Measurements from ENCODE around the gene CELSR2.
A peak's percentile ranks its signal among the peaks of the same experiment; 100 is the strongest.

The CELSR2 gene

DNA sequence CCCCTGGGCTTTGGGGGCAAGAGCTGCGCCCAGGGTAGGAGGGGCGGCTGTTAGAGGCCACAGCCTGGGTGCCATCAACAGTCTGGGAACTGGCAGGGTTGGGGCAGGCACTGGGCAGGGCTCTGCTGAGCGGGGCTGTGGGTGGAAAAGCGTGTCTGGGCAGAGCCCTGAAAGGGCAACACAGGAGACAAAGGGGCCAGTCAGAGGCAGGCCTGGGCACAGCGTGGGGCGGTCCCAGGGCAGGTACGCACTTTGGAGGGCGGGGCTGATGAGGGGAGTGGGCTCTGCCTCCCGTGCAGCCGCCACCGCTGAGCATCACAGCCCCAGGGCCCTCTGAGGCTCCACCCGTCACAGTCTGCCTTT, 13.9 kb downstream of the CELSR2 start:
- H3K27ac ChIP-seq = peak overlapping the region; percentile 34; the same call in 1 of the 2 replicates

DNA sequence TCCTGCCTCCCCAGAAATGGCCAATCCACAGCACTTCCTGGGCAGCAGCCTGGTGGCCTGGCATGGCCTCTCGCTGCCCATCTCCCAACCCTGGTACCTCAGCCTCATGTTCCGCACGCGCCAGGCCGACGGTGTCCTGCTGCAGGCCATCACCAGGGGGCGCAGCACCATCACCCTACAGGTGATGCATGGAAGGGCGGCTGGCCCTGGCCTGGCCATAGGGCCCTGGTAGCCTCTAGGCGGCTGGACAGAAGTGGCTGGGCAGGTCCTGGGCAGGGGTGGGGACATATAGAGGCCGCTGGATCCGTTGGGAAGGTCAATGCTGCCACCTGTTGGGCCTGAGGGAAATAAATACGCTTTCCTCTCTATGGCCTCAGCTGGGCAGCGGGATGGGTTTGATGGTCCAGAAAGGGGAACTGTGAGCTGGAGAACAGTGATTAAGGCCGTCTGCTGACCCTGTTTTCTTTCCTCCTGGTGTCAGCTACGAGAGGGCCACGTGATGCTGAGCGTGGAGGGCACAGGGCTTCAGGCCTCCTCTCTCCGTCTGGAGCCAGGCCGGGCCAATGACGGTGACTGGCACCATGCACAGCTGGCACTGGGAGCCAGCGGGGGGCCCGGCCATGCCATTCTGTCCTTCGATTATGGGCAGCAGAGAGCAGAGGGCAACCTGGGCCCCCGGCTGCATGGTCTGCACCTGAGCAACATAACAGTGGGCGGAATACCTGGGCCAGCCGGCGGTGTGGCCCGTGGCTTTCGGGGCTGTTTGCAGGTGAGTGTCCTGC, 14.4 kb downstream of the CELSR2 start:
- no peak for TF ChIP-seq ZFX (IDR thresholded peaks at IDR 0.05; ENCODE audit: borderline replicate concordance)
- TF ChIP-seq, protein P1, sequence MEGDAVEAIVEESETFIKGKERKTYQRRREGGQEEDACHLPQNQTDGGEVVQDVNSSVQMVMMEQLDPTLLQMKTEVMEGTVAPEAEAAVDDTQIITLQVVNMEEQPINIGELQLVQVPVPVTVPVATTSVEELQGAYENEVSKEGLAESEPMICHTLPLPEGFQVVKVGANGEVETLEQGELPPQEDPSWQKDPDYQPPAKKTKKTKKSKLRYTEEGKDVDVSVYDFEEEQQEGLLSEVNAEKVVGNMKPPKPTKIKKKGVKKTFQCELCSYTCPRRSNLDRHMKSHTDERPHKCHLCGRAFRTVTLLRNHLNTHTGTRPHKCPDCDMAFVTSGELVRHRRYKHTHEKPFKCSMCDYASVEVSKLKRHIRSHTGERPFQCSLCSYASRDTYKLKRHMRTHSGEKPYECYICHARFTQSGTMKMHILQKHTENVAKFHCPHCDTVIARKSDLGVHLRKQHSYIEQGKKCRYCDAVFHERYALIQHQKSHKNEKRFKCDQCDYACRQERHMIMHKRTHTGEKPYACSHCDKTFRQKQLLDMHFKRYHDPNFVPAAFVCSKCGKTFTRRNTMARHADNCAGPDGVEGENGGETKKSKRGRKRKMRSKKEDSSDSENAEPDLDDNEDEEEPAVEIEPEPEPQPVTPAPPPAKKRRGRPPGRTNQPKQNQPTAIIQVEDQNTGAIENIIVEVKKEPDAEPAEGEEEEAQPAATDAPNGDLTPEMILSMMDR (IDR thresholded peaks at IDR 0.05) = peak; percentile 97
- H3K27ac ChIP-seq = no peak overlapping the region

More for the DNA sequence above, 13.9 kb downstream of the CELSR2 start:
- TF ChIP-seq, protein P1 (IDR thresholded peaks at IDR 0.05) = no peak

DNA sequence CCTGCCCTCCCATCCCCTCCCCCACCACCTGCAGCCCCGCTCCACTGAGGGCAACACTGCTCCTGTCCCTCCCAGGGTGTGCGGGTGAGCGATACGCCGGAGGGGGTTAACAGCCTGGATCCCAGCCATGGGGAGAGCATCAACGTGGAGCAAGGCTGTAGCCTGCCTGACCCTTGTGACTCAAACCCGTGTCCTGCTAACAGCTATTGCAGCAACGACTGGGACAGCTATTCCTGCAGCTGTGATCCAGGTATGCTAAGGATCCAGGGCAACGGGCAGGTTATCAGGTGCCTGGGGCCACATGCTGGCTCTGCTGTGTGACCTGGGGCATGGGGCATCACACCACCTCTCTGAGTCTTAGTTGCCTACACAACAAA, 15.0 kb downstream of the CELSR2 start:
- TF ChIP-seq, protein P1 (IDR thresholded peaks at IDR 0.05) = no peak
- no peak for TF ChIP-seq ZFX (IDR thresholded peaks at IDR 0.05; ENCODE audit: borderline replicate concordance)
- H3K27ac ChIP-seq = no peak overlapping the region

- H3K27ac ChIP-seq = no peak overlapping the region
These were observed 15.7 kb downstream of the CELSR2 start for GRCh38 chr1:109265016-109265415.

DNA sequence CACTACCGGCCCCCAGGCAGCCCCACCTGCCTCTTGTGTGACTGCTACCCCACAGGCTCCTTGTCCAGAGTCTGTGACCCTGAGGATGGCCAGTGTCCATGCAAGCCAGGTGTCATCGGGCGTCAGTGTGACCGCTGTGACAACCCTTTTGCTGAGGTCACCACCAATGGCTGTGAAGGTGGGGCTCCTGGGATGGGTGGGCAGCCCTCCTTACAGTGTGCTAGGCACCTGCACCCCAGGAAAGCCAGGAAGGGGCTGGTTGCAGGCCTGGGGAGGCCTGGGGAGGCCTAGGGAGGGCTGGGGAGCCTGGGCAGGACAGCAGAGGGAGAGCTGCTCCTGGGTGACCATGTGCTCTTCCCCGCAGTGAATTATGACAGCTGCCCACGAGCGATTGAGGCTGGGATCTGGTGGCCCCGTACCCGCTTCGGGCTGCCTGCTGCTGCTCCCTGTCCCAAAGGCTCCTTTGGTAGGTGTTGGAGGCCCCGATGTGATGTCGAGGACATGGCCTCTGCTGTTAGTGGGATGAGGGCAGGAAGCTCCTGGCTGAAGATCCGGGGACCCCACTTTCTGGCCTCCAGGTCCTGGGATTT, 16.5 kb downstream of the CELSR2 start:
- no peak for TF ChIP-seq ZFX (IDR thresholded peaks at IDR 0.05; ENCODE audit: borderline replicate concordance)
- TF ChIP-seq, protein P1 (IDR thresholded peaks at IDR 0.05) = no peak
- no peak overlapping the region for H3K27ac ChIP-seq

More at GRCh38 chr1:109265016-109265415, 15.7 kb downstream of the CELSR2 start:
- TF ChIP-seq, protein P1 (IDR thresholded peaks at IDR 0.05) = no peak
- no peak for TF ChIP-seq ZFX (IDR thresholded peaks at IDR 0.05; ENCODE audit: borderline replicate concordance)

- no peak overlapping the region for H3K27ac ChIP-seq
- TF ChIP-seq ZFX (IDR thresholded peaks at IDR 0.05; ENCODE audit: borderline replicate concordance) = no peak
- TF ChIP-seq, protein P1 (IDR thresholded peaks at IDR 0.05) = no peak
These were observed 17.6 kb downstream of the CELSR2 start for GRCh38 chr1:109266965-109267364.

DNA sequence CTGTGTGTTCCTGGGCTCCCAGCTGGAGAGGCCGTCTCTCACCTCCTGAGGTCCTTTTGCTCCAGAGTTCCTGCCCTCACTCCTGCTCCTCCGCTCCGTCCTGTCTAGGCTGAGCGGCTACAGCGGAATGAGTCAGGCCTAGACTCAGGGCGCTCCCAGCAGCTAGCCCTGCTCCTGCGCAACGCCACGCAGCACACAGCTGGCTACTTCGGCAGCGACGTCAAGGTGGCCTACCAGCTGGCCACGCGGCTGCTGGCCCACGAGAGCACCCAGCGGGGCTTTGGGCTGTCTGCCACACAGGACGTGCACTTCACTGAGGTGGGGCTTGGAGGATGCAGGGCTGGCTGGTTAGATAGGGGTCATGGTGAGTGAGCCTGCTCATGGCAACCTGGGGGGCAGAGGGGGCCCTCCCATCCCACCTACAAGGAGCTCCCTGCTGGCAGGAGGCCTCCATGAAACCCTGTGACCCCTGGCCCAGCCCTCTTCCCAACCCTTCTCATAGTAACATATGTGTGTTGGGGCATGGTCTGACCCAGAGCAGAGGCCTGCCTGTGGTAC, 18.5 kb downstream of the CELSR2 start:
- TF ChIP-seq, protein P1 (IDR thresholded peaks at IDR 0.05) = no peak
- no peak for TF ChIP-seq ZFX (IDR thresholded peaks at IDR 0.05; ENCODE audit: borderline replicate concordance)
- H3K27ac ChIP-seq = no peak overlapping the region
